ENCODE data around the gene KCNJ6. TPM values are rescaled to one million over a fixed set of nuclear protein-coding genes. Genes with fewer than 3 reads are reported as not detected.

The KCNJ6 gene
- total and polyA plus RNA-seq, 8 donors: 0.03 to 0.28 (median 0.17) TPM

GRCh38 chr21:37560385-37560784 lies 355.9 kb downstream of the KCNJ6 start:
- H3K4me3 ChIP-seq: no peak overlapping the region
- no peak for TF ChIP-seq CTCF (IDR thresholded peaks at IDR 0.05)
- H3K9me3 ChIP-seq: no peaks in the 10 kb centered on the region
- DNase-seq (no peak), ATAC-seq (no peak)
- H3K4me1 ChIP-seq: peaks cover 6 to 10% of the 10 kb centered on the region in 2 donors
- H3K36me3 ChIP-seq: no peaks in the 10 kb centered on the region
- no peaks in the 10 kb centered on the region for H3K27me3 ChIP-seq
- no peak overlapping the region for H3K27ac ChIP-seq
- intact Hi-C loops (cut with DNase I): no loop called here

- no peak for TF ChIP-seq CTCF (IDR thresholded peaks at IDR 0.05)
- H3K4me1 ChIP-seq: peaks cover 0 to 6% of the 10 kb centered on the region in 2 donors
- no peaks in the 10 kb centered on the region for H3K9me3 ChIP-seq
- intact Hi-C loops (cut with DNase I): no loop called here
- H3K4me3 ChIP-seq: no peak overlapping the region
- no peak overlapping the region for H3K27ac ChIP-seq
- no peaks in the 10 kb centered on the region for H3K27me3 ChIP-seq
- ATAC-seq (no peak), DNase-seq (no peak)
- H3K36me3 ChIP-seq: no peaks in the 10 kb centered on the region
These were observed 357.5 kb downstream of the KCNJ6 start for GRCh38 chr21:37558676-37559211.
